HCT116 (cell line): ENCODE data around the gene SLC8A2. TPM values are rescaled to one million over a fixed set of nuclear protein-coding genes. Genes with fewer than 3 reads are reported as not detected.

Source experiments
- ATAC-seq: fragments of 200-7000 bp; cut with Tn5 transposase; 2 replicates; pipeline ENCODE4 v1.9.1; 2020; ENCODE audit warnings: mild to moderate bottlenecking, moderate library complexity
- BruUV-seq: library from RNA; stranded (reverse); fragments of 400-500 nt; replicated peaks from 2 replicates; lab custom pipeline; 2021; lab: Mats Ljungman, UMichigan
- CTCF ChIA-PET: fragments of 300-600 bp; sonication (Branson Sonifier 250); formaldehyde crosslinking; loops from one replicate; lab custom pipeline; 2021; ENCODE audit warnings: antibody characterized with exemption; lab: Charles Lee
- POLR2A ChIA-PET: fragments of 300-600, 350-600 bp; sonication (Branson Sonifier 250); formaldehyde crosslinking; loops from one replicate; lab custom pipeline; 2021; ENCODE audit warnings: antibody characterized with exemption; lab: Charles Lee
- RAD21 ChIA-PET, 2 experiments: fragments of 300-600 bp; sonication (Branson Sonifier 250); formaldehyde crosslinking; loops; one replicate each; lab custom pipeline; 2023; ENCODE audit warnings: low total read pairs in 2 of 2; ENCODE audit not compliant: uncharacterized antibody in 2 of 2, unreplicated experiment in 2 of 2, low non-redundant PET in 1 of 2; lab: Charles Lee
- DNase-seq: peaks from one replicate; pipeline ENCODE4 v3.0.0-alpha.2; 2010; ENCODE audit warnings: low read depth, low spot score
- H2AFZ ChIP-seq: fragments of 200-600 bp; shearing (Covaris generic), sonication (generic); 2 replicates; pipeline ENCODE4 v1.6.1; 2017; ENCODE audit warnings: low read depth, mixed run types, mixed read lengths, antibody characterized with exemption, low read length; ENCODE audit not compliant: poor library complexity, severe bottlenecking
- H3K27ac ChIP-seq: 2 replicates; pipeline ENCODE4 v1.5.1; 2012; ENCODE audit warnings: low read depth, low read length
- H3K27me3 ChIP-seq: fragments of 200-600 bp; sonication (generic); 2 replicates; pipeline ENCODE4 v1.6.1; 2016; ENCODE audit warnings: mixed run types, low read length, mixed read lengths; ENCODE audit not compliant: insufficient read depth
- H3K36me3 ChIP-seq, 2 experiments: fragments of 200-500 bp in 1 of 2; fragments of 200-600 bp in 1 of 2; sonication (Bioruptor generic) in 1 of 2; sonication (generic) in 1 of 2; 2 replicates each; pipeline versions ENCODE4 v1.5.1 to v1.6.1; 2014 to 2016; ENCODE audit warnings: low read length in 2 of 2, inconsistent platforms in 1 of 2, mixed read lengths in 1 of 2, mixed run types in 1 of 2; ENCODE audit not compliant: insufficient read depth in 2 of 2, control insufficient read depth in 1 of 2
- H3K4me1 ChIP-seq, 2 experiments: fragments of 200-600 bp in 1 of 2; sonication (generic) in 1 of 2; 2 replicates each; pipeline versions ENCODE4 v1.5.1 to v1.6.1; 2012 to 2017; ENCODE audit warnings: low read length in 2 of 2, inconsistent platforms in 1 of 2, mild to moderate bottlenecking in 1 of 2, mixed read lengths in 1 of 2, mixed run types in 1 of 2, moderate library complexity in 1 of 2; ENCODE audit not compliant: insufficient read depth in 2 of 2, control insufficient read depth in 1 of 2
- H3K4me2 ChIP-seq: fragments of 200-600 bp; sonication (generic); 2 replicates; pipeline ENCODE4 v1.6.1; 2017; ENCODE audit warnings: mixed run types, low read length, mixed read lengths
- H3K4me3 ChIP-seq, 2 experiments: fragments of 200-600 bp in 1 of 2; sonication (generic) in 1 of 2; replicated peaks in 1 of 2; 2 replicates each; pipeline ENCODE4 v1.5.1; 2011 to 2016; ENCODE audit warnings: low read length in 2 of 2, control low read depth in 1 of 2, low read depth in 1 of 2, mild to moderate bottlenecking in 1 of 2, mixed read lengths in 1 of 2, mixed run types in 1 of 2
- H3K79me2 ChIP-seq: fragments of 200-600 bp; sonication (generic); 2 replicates; pipeline ENCODE4 v1.6.1; 2017; ENCODE audit warnings: mild to moderate bottlenecking, mixed run types, low read length, moderate library complexity, mixed read lengths; ENCODE audit not compliant: insufficient read depth
- H3K9ac ChIP-seq: fragments of 200-600 bp; sonication (generic); 2 replicates; pipeline ENCODE4 v1.6.1; 2016; ENCODE audit warnings: low read length, mixed read lengths
- H3K9me2 ChIP-seq: fragments of 200-600 bp; sonication (generic), shearing (Covaris generic); 2 replicates; pipeline ENCODE4 v1.6.1; 2017; ENCODE audit warnings: mixed run types, mild to moderate bottlenecking, moderate library complexity; ENCODE audit not compliant: insufficient read depth
- H3K9me3 ChIP-seq, 2 experiments: fragments of 200-500 bp in 1 of 2; fragments of 200-600 bp in 1 of 2; sonication (Bioruptor generic) in 1 of 2; sonication (generic) in 1 of 2; 2 replicates each; pipeline ENCODE4 v1.6.1; 2014 to 2017; ENCODE audit warnings: low read length in 2 of 2, mixed read lengths in 2 of 2, inconsistent platforms in 1 of 2, low read depth in 1 of 2, mild to moderate bottlenecking in 1 of 2, mixed run types in 1 of 2, moderate library complexity in 1 of 2; ENCODE audit not compliant: control insufficient read depth in 1 of 2, insufficient read depth in 1 of 2
- H4K20me1 ChIP-seq: fragments of 200-600 bp; sonication (generic), shearing (Covaris generic); 2 replicates; pipeline ENCODE4 v1.6.1; 2017; ENCODE audit warnings: mixed run types, mild to moderate bottlenecking, moderate library complexity; ENCODE audit not compliant: insufficient read depth
- ATF3 ChIP-seq: IDR thresholded peaks from 2 replicates; pipeline ENCODE4 v1.6.1; 2012
- CBX3 ChIP-seq: IDR thresholded peaks from 2 replicates; pipeline ENCODE4 v1.6.1; 2012; ENCODE audit warnings: low read depth
- CTCF ChIP-seq, 3 experiments: fragments of 200-600 bp in 1 of 3; sonication (generic) in 1 of 3; IDR thresholded peaks in 2 of 3; conservative IDR thresholded peaks in 1 of 3; 2 replicates each; pipeline ENCODE4 v1.5.1; 2012 to 2017; ENCODE audit warnings: low read depth in 2 of 3, low read length in 2 of 3, antibody characterized with exemption in 1 of 3, borderline replicate concordance in 1 of 3, control low read depth in 1 of 3, mild to moderate bottlenecking in 1 of 3, mixed read lengths in 1 of 3, mixed run types in 1 of 3, moderate library complexity in 1 of 3; ENCODE audit not compliant: insufficient read depth in 1 of 3
- EGR1 ChIP-seq: IDR thresholded peaks from 2 replicates; pipeline ENCODE4 v1.6.1; 2012; ENCODE audit warnings: low read depth
- ELF1 ChIP-seq: IDR thresholded peaks from 2 replicates; pipeline ENCODE4 v1.6.1; 2012; ENCODE audit warnings: low read depth, borderline replicate concordance
- EZH2 ChIP-seq: fragments of 200-600 bp; sonication (generic); IDR thresholded peaks from 2 replicates; pipeline ENCODE4 v1.6.1; 2017; ENCODE audit warnings: antibody characterized with exemption, mixed run types
- EZH2phosphoT487 ChIP-seq: fragments of 200-600 bp; IDR thresholded peaks from 2 replicates; pipeline ENCODE4 v1.6.1; 2018; ENCODE audit warnings: antibody characterized with exemption, borderline replicate concordance
- FOSL1 ChIP-seq: IDR thresholded peaks from 2 replicates; pipeline ENCODE4 v1.6.1; 2012; ENCODE audit warnings: low read depth
- JUND ChIP-seq: IDR thresholded peaks from 2 replicates; pipeline ENCODE4 v1.6.1; 2012
- MAX ChIP-seq: IDR thresholded peaks from 2 replicates; pipeline ENCODE4 v1.6.1; 2012
- POLR2A ChIP-seq: IDR thresholded peaks from 2 replicates; pipeline ENCODE4 v1.7.0; 2011; ENCODE audit warnings: borderline replicate concordance; ENCODE audit not compliant: insufficient read depth, insufficient read length; ENCODE audit errors: extremely low read depth
- POLR2AphosphoS5 ChIP-seq: IDR thresholded peaks from 2 replicates; pipeline ENCODE4 v1.6.1; 2011; ENCODE audit warnings: mild to moderate bottlenecking, low read depth, low read length, moderate library complexity
- RAD21 ChIP-seq: IDR thresholded peaks from 2 replicates; pipeline ENCODE4 v1.6.1; 2012; ENCODE audit warnings: low read depth, mild to moderate bottlenecking
- SIN3A ChIP-seq: IDR thresholded peaks from 2 replicates; pipeline ENCODE4 v1.6.1; 2012; ENCODE audit warnings: low read depth
- SP1 ChIP-seq: IDR thresholded peaks from 2 replicates; pipeline ENCODE4 v1.6.1; 2012; ENCODE audit warnings: low read depth
- TCF7L2 ChIP-seq: IDR thresholded peaks from 2 replicates; pipeline ENCODE4 v1.7.0; 2011; ENCODE audit warnings: borderline replicate concordance, inconsistent platforms; ENCODE audit not compliant: insufficient read depth, insufficient read length; ENCODE audit errors: extremely low read depth
- YY1 ChIP-seq: IDR thresholded peaks from 2 replicates; pipeline ENCODE4 v1.6.1; 2011; ENCODE audit warnings: low read length, low read depth, moderate library complexity, mild to moderate bottlenecking; ENCODE audit not compliant: insufficient replicate concordance; ENCODE audit errors: extremely low read depth
- ZFX ChIP-seq: fragments of 450-650 bp; IDR thresholded peaks from 2 replicates; pipeline ENCODE4 v1.6.1; 2017
- ZNF274 ChIP-seq: fragments of 200-500 bp; sonication (Bioruptor generic); IDR thresholded peaks from 2 replicates; pipeline ENCODE4 v1.6.1; 2014; ENCODE audit warnings: mild to moderate bottlenecking, low read depth, low read length, inconsistent platforms
- intact Hi-C: fragments of 100-400 bp; cut with micrococcal nuclease; formaldehyde crosslinking; loops from 2 replicates; pipeline ENCODE4 v1.10.0; 2022
- total RNA-seq: library from RNA; stranded (reverse); gene quantifications from one replicate; pipeline ENCODE4 v1.2.1, GENCODE V29; 2021; ENCODE audit not compliant: unreplicated experiment
- TF ChIP-seq, protein P1 (sequence below): IDR thresholded peaks from 2 replicates; pipeline ENCODE4 v1.6.1; 2012; ENCODE audit warnings: low read depth

The SLC8A2 gene
- total RNA-seq, 1 experiment from 2014 or later = 0.98 TPM

- no peak for DNase-seq
- Histone ChIP-seq H3K9ac (no peak overlapping the region), H3K4me3 (0 out of 4 replicates have a peak overlapping the region, but pooled peaks of 1 of the 2 experiments have one; percentile 55), H3K27ac (no peak overlapping the region; the same call in 1 of the 2 replicates), H2AFZ (no peak overlapping the region)
- RAD21 ChIA-PET = interaction anchor here in 1 of 2 experiments (1.3 kb wide), 1 partner anchor 8 kb away, joined by 7 read pairs; no protein-coding TSS in a partner anchor
- no TSS peak for BruUV-seq
- intact Hi-C loops = loop anchor here (5.0 kb wide), 2 partner anchors 147 to 282 kb away; no protein-coding TSS in a partner anchor
- TF ChIP-seq CTCF (IDR thresholded peaks at IDR 0.05 in 2 of 3, conservative IDR thresholded peaks at IDR 0.05 in 1 of 3; ENCODE audit: borderline replicate concordance in 1 of 3, insufficient read depth in 1 of 3, low read depth in 2 of 3, low read length in 2 of 3) (no peak), POLR2A (no peak), RAD21 (no peak), TCF7L2 (no peak), ZFX (no peak), SP1 (no peak), EZH2phosphoT487 (no peak), ZNF274 (no peak), YY1 (no peak), EGR1 (no peak), EZH2 (no peak), CBX3 (no peak), JUND (no peak), SIN3A (no peak), ATF3 (no peak), FOSL1 (no peak), ELF1 (no peak), POLR2AphosphoS5 (no peak), MAX (no peak)
- TF ChIP-seq, protein P1, sequence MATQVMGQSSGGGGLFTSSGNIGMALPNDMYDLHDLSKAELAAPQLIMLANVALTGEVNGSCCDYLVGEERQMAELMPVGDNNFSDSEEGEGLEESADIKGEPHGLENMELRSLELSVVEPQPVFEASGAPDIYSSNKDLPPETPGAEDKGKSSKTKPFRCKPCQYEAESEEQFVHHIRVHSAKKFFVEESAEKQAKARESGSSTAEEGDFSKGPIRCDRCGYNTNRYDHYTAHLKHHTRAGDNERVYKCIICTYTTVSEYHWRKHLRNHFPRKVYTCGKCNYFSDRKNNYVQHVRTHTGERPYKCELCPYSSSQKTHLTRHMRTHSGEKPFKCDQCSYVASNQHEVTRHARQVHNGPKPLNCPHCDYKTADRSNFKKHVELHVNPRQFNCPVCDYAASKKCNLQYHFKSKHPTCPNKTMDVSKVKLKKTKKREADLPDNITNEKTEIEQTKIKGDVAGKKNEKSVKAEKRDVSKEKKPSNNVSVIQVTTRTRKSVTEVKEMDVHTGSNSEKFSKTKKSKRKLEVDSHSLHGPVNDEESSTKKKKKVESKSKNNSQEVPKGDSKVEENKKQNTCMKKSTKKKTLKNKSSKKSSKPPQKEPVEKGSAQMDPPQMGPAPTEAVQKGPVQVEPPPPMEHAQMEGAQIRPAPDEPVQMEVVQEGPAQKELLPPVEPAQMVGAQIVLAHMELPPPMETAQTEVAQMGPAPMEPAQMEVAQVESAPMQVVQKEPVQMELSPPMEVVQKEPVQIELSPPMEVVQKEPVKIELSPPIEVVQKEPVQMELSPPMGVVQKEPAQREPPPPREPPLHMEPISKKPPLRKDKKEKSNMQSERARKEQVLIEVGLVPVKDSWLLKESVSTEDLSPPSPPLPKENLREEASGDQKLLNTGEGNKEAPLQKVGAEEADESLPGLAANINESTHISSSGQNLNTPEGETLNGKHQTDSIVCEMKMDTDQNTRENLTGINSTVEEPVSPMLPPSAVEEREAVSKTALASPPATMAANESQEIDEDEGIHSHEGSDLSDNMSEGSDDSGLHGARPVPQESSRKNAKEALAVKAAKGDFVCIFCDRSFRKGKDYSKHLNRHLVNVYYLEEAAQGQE = no peak
- TF ChIP-seq, all 23 proteins: peak for 0
- Histone ChIP-seq H3K9me2 (no peaks in the 10 kb centered on the region), H3K36me3 (no peaks in the 10 kb centered on the region), H3K4me2 (peak overlapping the region; percentile 68), H3K27me3 (no peaks in the 10 kb centered on the region), H3K9me3 (no peaks in the 10 kb centered on the region), H3K4me1 (peaks cover 29 to 46% of the 10 kb centered on the region in 2 experiments), H3K79me2 (no peaks in the 10 kb centered on the region), H4K20me1 (no peaks in the 10 kb centered on the region)
- POLR2A ChIA-PET = interaction anchor here (1.2 to 1.7 kb wide), 3 partner anchors 18 to 283 kb away, joined by 4 to 11 read pairs (median 5); partner anchors contain the start of gene EHD2
- no peak for ATAC-seq
- CTCF ChIA-PET = interaction anchor here (1.1 to 2.2 kb wide), 9 partner anchors 7 to 350 kb away, joined by 3 to 57 read pairs (median 11); partner anchors contain the start of gene DHX34
Measured at GRCh38 chr19:47429140-47429793, 42.4 kb downstream of the SLC8A2 start.
